Mesenchymal stem cell (in vitro differentiated cells and primary cell): ENCODE results near the gene DBNL.
"Not testable (repeated sequence)": the region's sequence is repeated elsewhere in the genome, so short reads cannot be mapped to it uniquely, and the experiment has no call there.

Experiments used
- DNase-seq: peaks from one replicate; pipeline ENCODE4 v3.0.0-alpha.2; 2013
- H2AFZ ChIP-seq: one replicate; pipeline ENCODE4 v1.6.1; 2013; ENCODE audit warnings: low read depth, mild to moderate bottlenecking, control low read depth, inconsistent platforms, low read length, moderate library complexity
- H2AK5ac ChIP-seq: 2 replicates; pipeline ENCODE4 v1.6.1; 2013; ENCODE audit warnings: low read length, moderate library complexity, mild to moderate bottlenecking, inconsistent platforms; ENCODE audit not compliant: severe bottlenecking
- H2BK120ac ChIP-seq: one replicate; pipeline ENCODE4 v1.6.1; 2013; ENCODE audit warnings: low read depth, mild to moderate bottlenecking, inconsistent platforms, low read length, moderate library complexity
- H2BK12ac ChIP-seq, 2 experiments: one replicate each; pipeline ENCODE4 v1.6.1; 2013; ENCODE audit warnings: inconsistent platforms in 2 of 2, low read length in 2 of 2, mild to moderate bottlenecking in 2 of 2, moderate library complexity in 2 of 2, control low read depth in 1 of 2
- H2BK15ac ChIP-seq: one replicate; pipeline ENCODE4 v1.6.1; 2013; ENCODE audit warnings: mild to moderate bottlenecking, low read depth, inconsistent platforms; ENCODE audit not compliant: poor library complexity, severe bottlenecking
- H2BK5ac ChIP-seq: 2 replicates; pipeline ENCODE4 v1.6.1; 2013; ENCODE audit warnings: low read depth, mild to moderate bottlenecking, low read length, control low read depth, inconsistent platforms; ENCODE audit not compliant: poor library complexity, severe bottlenecking
- H3K14ac ChIP-seq, 2 experiments: one replicate each; pipeline ENCODE4 v1.6.1; 2013; ENCODE audit warnings: inconsistent platforms in 2 of 2, low read length in 2 of 2, control low read depth in 1 of 2, mild to moderate bottlenecking in 1 of 2, moderate library complexity in 1 of 2
- H3K18ac ChIP-seq, 2 experiments: one replicate each; pipeline ENCODE4 v1.6.1; 2013; ENCODE audit warnings: inconsistent platforms in 2 of 2, low read length in 2 of 2, control low read depth in 1 of 2, low read depth in 1 of 2, mild to moderate bottlenecking in 1 of 2
- H3K23ac ChIP-seq, 2 experiments: one replicate each; pipeline ENCODE4 v1.6.1; 2013; ENCODE audit warnings: inconsistent platforms in 2 of 2, low read length in 2 of 2, mild to moderate bottlenecking in 2 of 2, moderate library complexity in 2 of 2, control low read depth in 1 of 2
- H3K27ac ChIP-seq: 2 replicates; pipeline ENCODE4 v1.5.1; 2013; ENCODE audit warnings: mild to moderate bottlenecking, moderate library complexity, low read length, control low read depth, inconsistent platforms; ENCODE audit not compliant: poor library complexity, severe bottlenecking
- H3K27me3 ChIP-seq, 2 experiments: 2 replicates each; pipeline versions ENCODE4 v1.6.1 to v1.7.0; 2013; ENCODE audit warnings: low read length in 2 of 2, mild to moderate bottlenecking in 2 of 2, moderate library complexity in 2 of 2, control low read depth in 1 of 2, inconsistent platforms in 1 of 2; ENCODE audit not compliant: control insufficient read depth in 1 of 2, insufficient read depth in 1 of 2
- H3K36me3 ChIP-seq, 2 experiments: 2 replicates each; pipeline versions ENCODE4 v1.6.1 to v1.7.0; 2013; ENCODE audit warnings: low read length in 2 of 2, control low read depth in 1 of 2, inconsistent platforms in 1 of 2, low read depth in 1 of 2, mild to moderate bottlenecking in 1 of 2; ENCODE audit not compliant: insufficient read depth in 2 of 2, control insufficient read depth in 1 of 2
- H3K4ac ChIP-seq, 2 experiments: one replicate each; pipeline ENCODE4 v1.6.1; 2013; ENCODE audit warnings: inconsistent platforms in 2 of 2, low read length in 2 of 2, mild to moderate bottlenecking in 2 of 2, moderate library complexity in 2 of 2, control low read depth in 1 of 2, low read depth in 1 of 2
- H3K4me1 ChIP-seq: 2 replicates; pipeline ENCODE4 v1.6.1; 2013; ENCODE audit warnings: low read depth, low read length, control low read depth; ENCODE audit not compliant: control insufficient read depth, insufficient read depth
- H3K4me2 ChIP-seq: 2 replicates; pipeline ENCODE4 v1.6.1; 2013; ENCODE audit warnings: low read length, mild to moderate bottlenecking, inconsistent platforms; ENCODE audit not compliant: poor library complexity, severe bottlenecking
- H3K4me3 ChIP-seq, 2 experiments: 2 replicates each; pipeline versions ENCODE4 v1.5.1 to v1.7.0; 2013; ENCODE audit warnings: low read length in 2 of 2, mild to moderate bottlenecking in 2 of 2, control low read depth in 1 of 2, low read depth in 1 of 2; ENCODE audit not compliant: insufficient read depth in 1 of 2
- H3K79me1 ChIP-seq: replicated peaks from 2 replicates; pipeline ENCODE4 v1.6.1; 2013; ENCODE audit warnings: mild to moderate bottlenecking, control low read depth, low read length, inconsistent platforms; ENCODE audit not compliant: poor library complexity, severe bottlenecking
- H3K9ac ChIP-seq: 2 replicates; pipeline ENCODE4 v1.7.0; 2013; ENCODE audit warnings: mild to moderate bottlenecking, low read length, moderate library complexity
- H3K9me3 ChIP-seq: 2 replicates; pipeline ENCODE4 v1.7.0; 2013; ENCODE audit warnings: mild to moderate bottlenecking, low read length; ENCODE audit not compliant: control insufficient read depth
- H4K8ac ChIP-seq: one replicate; pipeline ENCODE4 v1.6.1; 2013; ENCODE audit warnings: inconsistent platforms, mild to moderate bottlenecking, low read length, moderate library complexity
- H4K91ac ChIP-seq: one replicate; pipeline ENCODE4 v1.6.1; 2013; ENCODE audit warnings: mild to moderate bottlenecking, low read length, inconsistent platforms
- WGBS: methylation state at CpG from one replicate; pipeline ENCODE4 v1.1.7; 2013; ENCODE audit warnings: mixed read lengths; 5-methylcytosine and 5-hydroxymethylcytosine counted together

The DBNL gene

DNA sequence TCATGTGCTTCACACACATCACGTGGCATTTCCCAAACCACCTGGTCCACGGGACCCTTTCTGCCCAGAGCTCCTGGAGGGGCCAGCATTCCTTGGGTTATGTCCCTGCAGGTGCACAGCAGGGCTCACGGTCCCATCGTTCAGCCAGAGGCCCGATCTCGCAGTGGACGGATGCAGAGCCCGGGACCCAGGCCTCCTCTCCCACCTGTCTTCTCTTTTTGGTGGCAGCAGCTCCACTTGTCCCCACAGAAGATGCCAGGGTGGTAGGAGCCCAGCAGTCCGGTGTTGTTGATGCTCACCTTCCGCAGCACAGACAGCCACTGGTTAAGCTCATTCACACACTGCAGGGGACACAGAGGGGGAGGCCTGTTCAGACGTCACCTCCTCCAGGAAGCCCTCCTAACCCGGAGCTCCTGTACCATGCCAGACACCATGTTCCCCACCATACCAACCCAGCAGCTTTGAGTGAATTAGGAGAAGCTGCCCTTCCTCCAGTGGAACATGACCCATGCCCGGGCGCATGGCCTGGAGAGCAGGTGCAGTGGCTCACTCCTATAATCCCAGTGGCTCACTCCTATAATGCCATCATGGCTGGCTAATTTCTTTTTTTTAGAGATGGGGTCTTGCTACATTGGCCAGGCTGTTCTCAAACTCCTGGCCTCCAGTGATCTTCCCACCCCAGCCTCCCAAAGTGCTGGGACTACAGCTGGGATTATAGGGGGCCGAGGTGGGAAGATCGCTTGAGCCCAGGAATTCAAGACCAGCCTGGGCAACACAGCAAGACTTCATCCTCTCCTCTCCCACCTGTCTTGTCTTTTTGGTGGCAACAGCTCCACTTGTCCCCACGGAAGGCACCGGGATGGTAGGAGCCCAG is 10.3 kb upstream of the DBNL start:
- not testable (repeated sequence) for H3K4ac ChIP-seq

DNA sequence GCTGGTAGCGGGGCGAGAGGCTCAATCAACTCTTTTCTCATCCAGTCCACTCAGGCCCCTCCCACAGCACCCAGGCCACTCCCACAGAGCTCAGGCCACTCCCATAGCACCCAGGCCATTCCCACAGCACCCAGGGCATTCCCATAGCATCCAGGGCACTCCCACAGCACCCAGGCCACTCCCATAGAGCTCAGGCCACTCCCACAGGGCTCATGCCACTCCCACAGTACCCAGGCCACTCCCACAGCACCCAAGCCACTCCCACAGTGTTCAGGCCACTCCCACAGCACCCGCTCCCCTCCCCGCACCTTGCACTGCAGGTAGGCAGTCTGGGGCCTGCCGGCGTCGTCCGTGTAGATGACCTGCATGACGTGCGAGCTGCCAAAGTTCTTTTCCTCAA is 8.1 kb upstream of the DBNL start:
- not testable (repeated sequence) for H3K14ac ChIP-seq, H3K4ac ChIP-seq, H2BK12ac ChIP-seq, H3K18ac ChIP-seq, H2BK15ac ChIP-seq, H2AFZ ChIP-seq, H3K4me3 ChIP-seq, H2AK5ac ChIP-seq, H2BK120ac ChIP-seq, H4K91ac ChIP-seq, H2BK5ac ChIP-seq, H3K4me1 ChIP-seq, H3K9me3 ChIP-seq, H3K27me3 ChIP-seq, H4K8ac ChIP-seq, H3K9ac ChIP-seq, H3K27ac ChIP-seq, H3K36me3 ChIP-seq, H3K4me2 ChIP-seq, H3K79me1 ChIP-seq, H3K23ac ChIP-seq
- peak; percentile 36 for DNase-seq
- no CpG with 5 or more reads among the region's 10 CpGs for WGBS

More for the DNA sequence above, 10.3 kb upstream of the DBNL start:
- DNase-seq, H2AFZ ChIP-seq, H3K27ac ChIP-seq, H2AK5ac ChIP-seq, H3K18ac ChIP-seq, H2BK12ac ChIP-seq, H3K9me3 ChIP-seq, H3K27me3 ChIP-seq, H2BK120ac ChIP-seq, H3K9ac ChIP-seq, H3K4me1 ChIP-seq, H3K79me1 ChIP-seq, H3K4me2 ChIP-seq, H2BK15ac ChIP-seq, H3K23ac ChIP-seq, H3K36me3 ChIP-seq, H3K4me3 ChIP-seq, H4K91ac ChIP-seq, H3K14ac ChIP-seq, H2BK5ac ChIP-seq, H4K8ac ChIP-seq: not testable (repeated sequence)
- 93% methylated on average over 4 of the region's 18 CpGs for WGBS

DNA sequence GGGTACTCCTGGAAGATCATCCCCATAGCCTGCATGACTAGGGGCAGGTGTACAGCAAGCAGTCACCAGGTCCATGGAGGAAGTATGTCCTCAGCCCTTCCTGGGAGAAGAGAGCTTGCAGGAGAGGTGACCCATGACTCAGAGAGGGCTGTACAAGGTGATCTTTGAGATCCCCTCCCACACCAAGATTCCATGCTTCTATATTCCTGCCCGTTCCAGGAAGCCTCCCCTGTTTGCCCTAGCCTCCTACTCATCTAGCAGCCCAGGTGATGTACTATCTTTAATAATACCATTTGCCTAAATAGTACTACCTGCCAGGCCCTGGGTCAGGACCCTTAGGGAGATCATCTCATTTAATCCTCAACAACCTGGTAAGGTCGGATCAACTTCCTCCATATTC is 6.6 kb upstream of the DBNL start:
- H3K18ac ChIP-seq, H3K9ac ChIP-seq, H3K4ac ChIP-seq, H3K14ac ChIP-seq, H3K9me3 ChIP-seq, H2BK5ac ChIP-seq, DNase-seq, H3K36me3 ChIP-seq, H3K4me3 ChIP-seq, H4K8ac ChIP-seq, H2AK5ac ChIP-seq, H2AFZ ChIP-seq, H3K4me1 ChIP-seq, H2BK120ac ChIP-seq, H2BK15ac ChIP-seq, H3K79me1 ChIP-seq, H4K91ac ChIP-seq, H3K27me3 ChIP-seq, H3K4me2 ChIP-seq, H3K23ac ChIP-seq, H3K27ac ChIP-seq, H2BK12ac ChIP-seq: not testable (repeated sequence)
- whole genome bisulfite sequencing: 90% methylated on average over 2 of the region's 2 CpGs

DNA sequence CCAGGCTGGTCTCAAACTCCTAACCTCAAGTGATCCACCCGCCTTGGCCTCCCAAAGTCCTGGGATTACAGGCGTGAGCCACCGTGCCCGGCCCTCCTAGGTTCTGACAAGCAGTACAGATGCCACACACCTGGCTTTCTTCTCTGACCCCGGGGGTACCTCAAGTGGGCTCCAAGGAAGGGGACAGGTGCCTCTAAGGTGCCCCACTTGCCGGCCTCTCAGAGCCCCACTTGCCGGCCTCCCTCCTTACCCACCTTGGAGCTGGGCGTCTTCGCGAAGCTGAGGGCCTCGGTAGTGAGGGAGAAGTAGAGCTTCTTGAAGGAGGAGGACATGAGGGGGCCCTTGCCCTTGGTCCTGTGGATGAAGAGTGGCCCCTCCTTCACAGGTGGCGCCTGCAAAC is 5.9 kb upstream of the DBNL start:
- H4K91ac ChIP-seq, H2AFZ ChIP-seq, H3K4me1 ChIP-seq, H2BK12ac ChIP-seq, H3K4me3 ChIP-seq, H3K18ac ChIP-seq, H3K4me2 ChIP-seq, H3K9ac ChIP-seq, H2BK15ac ChIP-seq, H2BK120ac ChIP-seq, H3K14ac ChIP-seq, H3K9me3 ChIP-seq, H3K27me3 ChIP-seq, DNase-seq, H2BK5ac ChIP-seq, H3K4ac ChIP-seq, H3K23ac ChIP-seq, H2AK5ac ChIP-seq, H3K36me3 ChIP-seq, H4K8ac ChIP-seq, H3K27ac ChIP-seq, H3K79me1 ChIP-seq: not testable (repeated sequence)
- no CpG with 5 or more reads among the region's 12 CpGs for WGBS
